H1 (cell line): Measurements from ENCODE around the gene C1orf21. TPM values are rescaled to one million over a fixed set of nuclear protein-coding genes. Genes with fewer than 3 reads are reported as not detected.

Source experiments
- CTCF ChIA-PET: fragments of 300-600 bp; sonication (Branson Sonifier 250); formaldehyde crosslinking; loops from one replicate; lab custom pipeline; 2021; ENCODE audit not compliant: partially characterized antibody; lab: Charles Lee
- POLR2A ChIA-PET: fragments of 300-600 bp; sonication (Branson Sonifier 250); formaldehyde crosslinking; loops from one replicate; lab custom pipeline; 2021; ENCODE audit warnings: inconsistent platforms; ENCODE audit not compliant: partially characterized antibody; lab: Charles Lee
- DNase-seq, 2 experiments: peaks; one replicate each; pipeline versions ENCODE4 v3.0.0 to v3.0.0-alpha.2; 2010 to 2022; ENCODE audit warnings: low spot score in 2 of 2, low read depth in 1 of 2, mixed read lengths in 1 of 2
- FAIRE-seq: peaks from 2 replicates; lab custom pipeline; 2011; peaks lifted over from hg19 to GRCh38; lab: Jason Lieb, UNC
- H2AFZ ChIP-seq: 2 replicates; pipeline ENCODE4 v1.8.1; 2012; ENCODE audit warnings: low read length, inconsistent platforms
- H2AK5ac ChIP-seq: 2 replicates; pipeline ENCODE4 v1.6.1; 2013; ENCODE audit warnings: low read depth, low read length
- H2BK120ac ChIP-seq: replicated peaks from 2 replicates; pipeline ENCODE3; 2013; ENCODE audit warnings: low read depth, low read length, inconsistent platforms
- H2BK12ac ChIP-seq: 2 replicates; pipeline ENCODE4 v1.6.1; 2013; ENCODE audit warnings: low read depth, low read length
- H2BK15ac ChIP-seq: 2 replicates; pipeline ENCODE4 v1.6.1; 2013; ENCODE audit warnings: low read length
- H2BK20ac ChIP-seq: 2 replicates; pipeline ENCODE4 v1.6.1; 2013; ENCODE audit warnings: low read length
- H2BK5ac ChIP-seq: 2 replicates; pipeline ENCODE4 v1.6.1; 2013; ENCODE audit warnings: low read depth, low read length
- H3K14ac ChIP-seq: 2 replicates; pipeline ENCODE4 v1.6.1; 2013; ENCODE audit warnings: inconsistent platforms; ENCODE audit not compliant: insufficient read length
- H3K18ac ChIP-seq: 2 replicates; pipeline ENCODE4 v1.6.1; 2013; ENCODE audit warnings: low read length; ENCODE audit errors: extremely low read depth
- H3K23ac ChIP-seq: 2 replicates; pipeline ENCODE4 v1.6.1; 2013; ENCODE audit warnings: inconsistent platforms; ENCODE audit not compliant: insufficient read length
- H3K23me2 ChIP-seq: 2 replicates; pipeline ENCODE4 v1.6.1; 2013; ENCODE audit warnings: low read depth, low read length
- H3K27ac ChIP-seq: 2 replicates; pipeline ENCODE4 v1.6.1; 2011; ENCODE audit warnings: low read depth, low read length, inconsistent platforms
- H3K27me3 ChIP-seq, 4 experiments: replicated peaks in 1 of 4; 1 replicate in 1 of 4; 2 replicates in 3 of 4; pipeline versions ENCODE4 v1.6.1 to v1.8.1; 2011 to 2013; ENCODE audit warnings: low read length in 3 of 4, mild to moderate bottlenecking in 3 of 4, inconsistent platforms in 2 of 4, mixed read lengths in 2 of 4, moderate library complexity in 1 of 4; ENCODE audit not compliant: control insufficient read depth in 3 of 4, insufficient read depth in 3 of 4; ENCODE audit errors: extremely low read depth in 1 of 4
- H3K36me3 ChIP-seq, 4 experiments: 2 replicates each; pipeline versions ENCODE4 v1.6.1 to v1.8.1; 2011 to 2013; ENCODE audit warnings: mild to moderate bottlenecking in 4 of 4, low read length in 3 of 4, moderate library complexity in 2 of 4, control low read depth in 1 of 4, inconsistent platforms in 1 of 4; ENCODE audit not compliant: insufficient read depth in 4 of 4, control insufficient read depth in 2 of 4
- H3K4ac ChIP-seq: replicated peaks from 2 replicates; pipeline ENCODE3; 2013; ENCODE audit warnings: low read length, low read depth, mixed read lengths, inconsistent platforms; ENCODE audit not compliant: insufficient read length
- H3K4me1 ChIP-seq, 4 experiments: replicated peaks in 1 of 4; 1 replicate in 1 of 4; 2 replicates in 3 of 4; pipeline versions ENCODE4 v1.6.1 to v1.8.1; 2011 to 2013; ENCODE audit warnings: low read length in 3 of 4, inconsistent platforms in 2 of 4, mixed read lengths in 1 of 4; ENCODE audit not compliant: insufficient read depth in 4 of 4, control insufficient read depth in 3 of 4
- H3K4me2 ChIP-seq, 2 experiments: 2 replicates each; pipeline versions ENCODE4 v1.6.1 to v1.8.1; 2011 to 2013; ENCODE audit warnings: low read depth in 2 of 2, low read length in 2 of 2, control low read depth in 1 of 2, inconsistent platforms in 1 of 2, mild to moderate bottlenecking in 1 of 2; ENCODE audit not compliant: insufficient read depth in 1 of 2
- H3K4me3 ChIP-seq, 4 experiments: fragments of 200-600, 300-600 bp in 1 of 4; sonication (generic), shearing (Covaris generic), sonication (Bioruptor Twin) in 1 of 4; 2 replicates each; pipeline versions ENCODE4 v1.5.1 to v1.8.1; 2011 to 2016; ENCODE audit warnings: low read length in 4 of 4, low read depth in 3 of 4, control low read depth in 2 of 4, inconsistent platforms in 2 of 4, mild to moderate bottlenecking in 2 of 4, mixed read lengths in 1 of 4, moderate library complexity in 1 of 4; ENCODE audit not compliant: insufficient read depth in 2 of 4; ENCODE audit errors: extremely low read depth in 1 of 4
- H3K56ac ChIP-seq: replicated peaks from 2 replicates; pipeline ENCODE3; 2013; ENCODE audit warnings: low read depth, mild to moderate bottlenecking, mixed read lengths, low read length, inconsistent platforms; ENCODE audit not compliant: insufficient read length
- H3K79me1 ChIP-seq: 2 replicates; pipeline ENCODE4 v1.6.1; 2013; ENCODE audit warnings: low read depth, low read length, control low read depth
- H3K79me2 ChIP-seq, 2 experiments: 2 replicates each; pipeline versions ENCODE4 v1.6.1 to v1.8.1; 2012 to 2013; ENCODE audit warnings: low read length in 2 of 2, mild to moderate bottlenecking in 2 of 2, inconsistent platforms in 1 of 2; ENCODE audit not compliant: insufficient read depth in 2 of 2, control insufficient read depth in 1 of 2
- H3K9ac ChIP-seq, 4 experiments: replicated peaks in 1 of 4; 1 replicate in 1 of 4; 2 replicates in 3 of 4; pipeline versions ENCODE4 v1.6.1 to v1.8.1; 2011 to 2013; ENCODE audit warnings: low read depth in 3 of 4, low read length in 3 of 4, control low read depth in 2 of 4, mild to moderate bottlenecking in 2 of 4, moderate library complexity in 2 of 4, inconsistent platforms in 1 of 4; ENCODE audit errors: extremely low read depth in 1 of 4
- H3K9me3 ChIP-seq, 2 experiments: 2 replicates each; pipeline versions ENCODE4 v1.6.1 to v1.8.1; 2012 to 2013; ENCODE audit warnings: mild to moderate bottlenecking in 2 of 2, moderate library complexity in 2 of 2, control low read depth in 1 of 2, inconsistent platforms in 1 of 2, low read depth in 1 of 2, low read length in 1 of 2, mixed read lengths in 1 of 2; ENCODE audit not compliant: insufficient read depth in 2 of 2
- H4K20me1 ChIP-seq, 2 experiments: replicated peaks in 1 of 2; 2 replicates each; pipeline versions ENCODE3 to v1.8.1; 2011 to 2013; ENCODE audit warnings: inconsistent platforms in 2 of 2, low read length in 2 of 2, mild to moderate bottlenecking in 1 of 2; ENCODE audit not compliant: insufficient read depth in 2 of 2, control insufficient read depth in 1 of 2
- H4K5ac ChIP-seq: 2 replicates; pipeline ENCODE4 v1.6.1; 2013; ENCODE audit warnings: low read length, low read depth, mixed read lengths, inconsistent platforms; ENCODE audit not compliant: insufficient read length
- H4K8ac ChIP-seq: 2 replicates; pipeline ENCODE4 v1.8.0; 2013; ENCODE audit warnings: mild to moderate bottlenecking, moderate library complexity, low read length, inconsistent platforms; ENCODE audit not compliant: insufficient read depth; ENCODE audit errors: extremely low read depth
- H4K91ac ChIP-seq: replicated peaks from 2 replicates; pipeline ENCODE3; 2013; ENCODE audit warnings: low read length, mixed read lengths, inconsistent platforms; ENCODE audit not compliant: insufficient read length
- ASH2L ChIP-seq: fragments of 200-600, 300-600 bp; sonication (generic); IDR thresholded peaks from one replicate; pipeline ENCODE4 v1.7.1; 2017; ENCODE audit warnings: low read length
- ATF3 ChIP-seq: IDR thresholded peaks from 2 replicates; pipeline ENCODE4 v1.6.1; 2011; ENCODE audit warnings: low read depth, mild to moderate bottlenecking, low read length; ENCODE audit not compliant: insufficient read depth
- BCL11A ChIP-seq, 2 experiments: IDR thresholded peaks; one replicate each; pipeline ENCODE4 v1.6.1; 2011; ENCODE audit warnings: low read depth in 2 of 2, low read length in 2 of 2, mild to moderate bottlenecking in 2 of 2
- BRCA1 ChIP-seq: IDR thresholded peaks from 2 replicates; pipeline ENCODE4 v1.6.1; 2012; ENCODE audit warnings: low read depth, low read length, improper control_type of control experiment
- CBX5 ChIP-seq: fragments of 300-800, 300-1000 bp; sonication (generic); IDR thresholded peaks from 2 replicates; pipeline ENCODE4 v1.7.1; 2016; ENCODE audit warnings: antibody characterized with exemption, low read length, low read depth
- CHD2 ChIP-seq: IDR thresholded peaks from 2 replicates; pipeline ENCODE4 v1.6.1; 2012; ENCODE audit warnings: low read length, improper control_type of control experiment
- GTF2F1 ChIP-seq: IDR thresholded peaks from 2 replicates; pipeline ENCODE4 v1.6.1; 2012; ENCODE audit warnings: low read depth, low read length, improper control_type of control experiment, borderline replicate concordance
- KDM5A ChIP-seq: fragments of 200-600 bp; IDR thresholded peaks from 2 replicates; pipeline ENCODE4 v1.7.1; 2012; ENCODE audit warnings: mild to moderate bottlenecking, low read length, inconsistent platforms, mixed read lengths
- NANOG ChIP-seq: IDR thresholded peaks from 2 replicates; pipeline ENCODE4 v1.6.1; 2011; ENCODE audit warnings: low read length, low read depth, mild to moderate bottlenecking, inconsistent platforms; ENCODE audit not compliant: insufficient read depth, poor library complexity, severe bottlenecking
- PHF8 ChIP-seq: fragments of 200-600 bp; sonication (generic); conservative IDR thresholded peaks from 2 replicates; pipeline ENCODE4 v1.7.1; 2012; ENCODE audit warnings: low read depth, mild to moderate bottlenecking, inconsistent platforms, low read length, moderate library complexity
- POU5F1 ChIP-seq: IDR thresholded peaks from 2 replicates; pipeline ENCODE4 v1.6.1; 2011; ENCODE audit warnings: low read depth, mild to moderate bottlenecking, low read length, moderate library complexity
- SIN3A ChIP-seq, 2 experiments: IDR thresholded peaks in 1 of 2; conservative IDR thresholded peaks in 1 of 2; 2 replicates each; pipeline ENCODE4 v1.6.1; 2011 to 2012; ENCODE audit warnings: low read length in 2 of 2, improper control_type of control experiment in 1 of 2, low read depth in 1 of 2, mild to moderate bottlenecking in 1 of 2
- TEAD4 ChIP-seq: IDR thresholded peaks from 2 replicates; pipeline ENCODE4 v1.6.1; 2012; ENCODE audit warnings: low read depth, low read length, inconsistent platforms, mixed read lengths
- WGBS, 2 experiments: shearing (Covaris generic) in 1 of 2; methylation state at CpG; one replicate each; pipeline versions ENCODE4 v1.1.6 to v1.1.7; 2013 to 2015; ENCODE audit warnings: low lambda C conversion rate in 2 of 2, mixed read lengths in 2 of 2, inconsistent platforms in 1 of 2, low coverage in 1 of 2, missing lambda C conversion rate in 1 of 2; ENCODE audit not compliant: insufficient replicate concordance in 2 of 2, insufficient coverage in 1 of 2, insufficient read length in 1 of 2; ENCODE audit errors: extremely low coverage in 1 of 2, missing lambda C conversion rate in 1 of 2; 5-methylcytosine and 5-hydroxymethylcytosine counted together
- polyA plus RNA-seq, 7 experiments: library from polyadenylated mRNA; depleted of rRNA in 3 of 7; stranded (reverse) in 5 of 7; unstranded in 2 of 7; fragments of >200 nt in 5 of 7; fragments of 200-250 nt in 2 of 7; gene quantifications; 1 replicate in 5 of 7; 2 replicates in 1 of 7; 4 replicates in 1 of 7; pipeline versions ENCODE4 v1.2.1 to v1.2.3, GENCODE V29; 2011 to 2013; ENCODE audit warnings: missing spikeins in 2 of 7, mixed read lengths in 2 of 7
- total RNA-seq: library from RNA; stranded (reverse); fragmentation: NEBNext Ultra II Directional; extraction: Animal tissue kit (Norgen Biotek cat#: 25700); gene quantifications from 2 replicates; pipeline ENCODE4 v1.2.1, GENCODE V29; 2021

C1orf21 gene
- total and polyA plus RNA-seq, 2 of the 8 experiments (the other 6 are each of a cell fraction or from before 2014, with no cell fraction given) = 16.6 to 51.0 TPM

GRCh38 chr1:184412472-184412871, 25.6 kb downstream of the C1orf21 start:
- H4K20me1 ChIP-seq = peaks cover 0 to 2% of the 10 kb centered on the region in 2 experiments
- no peak overlapping the region for H3K9ac ChIP-seq
- no peak overlapping the region for H2BK120ac ChIP-seq
- H3K36me3 ChIP-seq = peaks cover 0 to 8% (median 0%) of the 10 kb centered on the region in 4 experiments; a peak in 1 of 8 replicates
- H3K9me3 ChIP-seq = no peaks in the 10 kb centered on the region
- H2BK15ac ChIP-seq = no peak overlapping the region
- no peak for DNase-seq
- no peak overlapping the region for H2BK5ac ChIP-seq
- no peak overlapping the region for H4K8ac ChIP-seq
- TF ChIP-seq KDM5A (no peak), GTF2F1 (no peak), TEAD4 (no peak), PHF8 (no peak), SIN3A (conservative IDR thresholded peaks at IDR 0.05 in 1 of 2, IDR thresholded peaks at IDR 0.05 in 1 of 2; ENCODE audit: low read depth in 1 of 2, low read length in 2 of 2) (no peak), BCL11A (IDR thresholded peaks at IDR 0.05; ENCODE audit: low read depth in 2 of 2, low read length in 2 of 2) (no peak), CBX5 (no peak), BRCA1 (no peak), NANOG (no peak), ATF3 (no peak), ASH2L (no peak), POU5F1 (no peak), CHD2 (no peak)
- H3K79me1 ChIP-seq = peaks cover 5% of the 10 kb centered on the region; the same call in 1 of the 2 replicates
- no peak overlapping the region for H2BK20ac ChIP-seq
- 94% methylated on average over 1 of the region's 1 CpG; no CpG with 5 or more reads in 1 of the 2 experiments for WGBS, 2 experiments
- H3K23me2 ChIP-seq = no peaks in the 10 kb centered on the region
- CTCF ChIA-PET = no interaction called here
- peaks cover 2 to 14% (median 9%) of the 10 kb centered on the region in 4 experiments; a peak in 6 of 7 replicates for H3K4me1 ChIP-seq
- H2BK12ac ChIP-seq = no peak overlapping the region
- POLR2A ChIA-PET = interaction anchor here (0.8 to 1.3 kb wide), 2 partner anchors 21 to 30 kb away, joined by 3 read pairs; no protein-coding TSS in a partner anchor
- no peak overlapping the region for H4K5ac ChIP-seq
- no peak overlapping the region for H3K4ac ChIP-seq
- H4K91ac ChIP-seq = no peak overlapping the region
- H2AFZ ChIP-seq = no peak overlapping the region
- no peak overlapping the region for H3K27ac ChIP-seq
- peaks cover 8 to 94% of the 10 kb centered on the region in 2 experiments; a peak in 3 of 4 replicates for H3K79me2 ChIP-seq
- no peak overlapping the region for H3K4me2 ChIP-seq
- no peak overlapping the region for H3K4me3 ChIP-seq
- FAIRE-seq = no peak
- no peak overlapping the region for H2AK5ac ChIP-seq
- H3K23ac ChIP-seq = no peak overlapping the region
- no peak overlapping the region for H3K56ac ChIP-seq
- H3K18ac ChIP-seq = no peak overlapping the region
- H3K27me3 ChIP-seq = no peaks in the 10 kb centered on the region
- no peak overlapping the region for H3K14ac ChIP-seq
